GM03348 (cell line): ENCODE measurements around the gene ZBTB11.
"Not testable (repeated sequence)": the region's sequence is repeated elsewhere in the genome, so short reads cannot be mapped to it uniquely, and the experiment has no call there.

Experiments used
- DNase-seq: peaks from one replicate; pipeline ENCODE4 v3.0.0; 2012; ENCODE audit warnings: low spot score

Gene ZBTB11

GRCh38 chr3:101690972-101691371, 14.0 kb upstream of the ZBTB11 start:
- no peak for DNase-seq

DNA sequence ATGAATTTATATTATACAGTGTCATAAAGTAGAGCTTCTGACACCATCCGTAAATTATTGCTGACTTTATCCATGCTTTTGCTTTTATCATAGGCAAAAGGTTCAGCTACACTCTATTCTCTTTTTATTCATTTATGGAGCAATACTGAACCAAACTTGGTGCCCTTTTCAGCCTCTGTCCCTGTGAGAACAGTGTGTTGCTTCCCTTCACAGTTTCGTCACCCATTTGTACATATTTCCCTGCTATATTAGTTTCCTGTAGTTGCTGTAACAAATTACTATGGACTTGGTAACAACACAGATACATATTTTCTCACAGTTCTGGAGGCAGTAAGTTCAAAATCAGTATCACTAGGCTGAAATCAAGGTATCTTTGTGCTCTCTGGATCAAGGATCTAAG, 12.4 kb upstream of the ZBTB11 start:
- no peak for DNase-seq

GRCh38 chr3:101687142-101687931, 10.4 kb upstream of the ZBTB11 start:
- DNase-seq = no peak

GRCh38 chr3:101685870-101686307, 9.0 kb upstream of the ZBTB11 start:
- DNase-seq = peak; percentile 5

- no peak for DNase-seq
Measured at GRCh38 chr3:101685050-101685400, 8.1 kb upstream of the ZBTB11 start.

GRCh38 chr3:101680466-101680865, 3.5 kb upstream of the ZBTB11 start:
- DNase-seq = no peak

DNA sequence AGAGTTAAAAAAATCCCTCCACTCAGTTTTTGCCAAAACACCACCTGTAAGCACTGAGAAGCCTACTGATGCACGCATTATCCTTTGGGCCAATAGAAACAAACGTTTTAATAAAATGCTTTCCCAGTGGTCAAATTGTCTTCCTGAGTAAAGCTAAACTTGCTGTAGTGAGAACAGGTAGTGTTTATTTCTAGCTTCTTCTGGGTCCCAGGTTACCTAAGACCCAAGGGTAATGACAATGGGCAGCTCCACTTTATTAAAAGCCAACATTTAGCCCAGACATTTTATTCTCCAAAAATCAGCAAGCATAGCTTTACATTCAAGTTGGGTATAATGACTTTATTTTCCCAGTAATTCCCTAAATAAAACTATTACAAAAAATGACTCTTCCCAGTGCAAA, 1.9 kb upstream of the ZBTB11 start:
- DNase-seq = not testable (repeated sequence)

DNA sequence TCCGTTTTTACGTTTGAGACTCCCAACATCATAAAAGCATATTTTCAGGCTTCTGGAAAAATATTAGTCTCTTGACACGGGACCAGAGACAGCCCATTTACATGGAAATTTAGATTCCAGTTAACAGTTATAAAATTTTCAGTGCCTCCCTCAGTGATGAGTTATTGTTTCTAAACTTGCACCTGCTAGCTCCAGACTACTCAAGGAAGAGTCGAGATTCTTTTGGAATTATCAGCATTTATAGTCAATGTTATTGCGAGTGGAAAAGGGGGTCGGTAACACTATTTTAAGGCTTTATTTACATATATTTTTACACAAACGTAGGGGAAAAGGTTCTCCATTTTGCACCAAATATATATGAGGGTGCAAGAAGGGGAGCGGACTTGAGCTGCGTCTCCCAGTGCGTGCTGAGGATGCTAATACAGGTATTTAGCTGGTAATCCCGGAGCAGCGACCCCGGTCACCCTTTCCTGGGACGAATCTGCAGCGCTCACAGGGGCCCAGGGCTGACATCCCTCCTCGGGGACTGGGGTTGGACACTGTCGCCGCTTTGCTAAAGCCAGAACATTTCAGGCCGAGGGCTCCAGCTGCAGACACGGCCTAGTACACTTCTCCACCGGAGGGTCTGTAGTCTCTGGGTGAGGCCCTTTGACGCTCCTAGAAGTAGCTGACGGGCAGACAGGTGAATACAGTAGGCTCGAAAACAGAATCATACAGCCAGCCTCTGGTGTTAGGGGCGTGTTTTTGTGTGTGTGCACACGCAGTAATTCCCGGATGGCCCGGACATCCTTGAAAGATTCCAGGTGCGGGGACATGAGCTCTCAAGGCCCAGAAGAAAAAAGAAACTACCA, 729 bp upstream of the ZBTB11 start:
- DNase-seq = no peak

- DNase-seq = peak; percentile 98
Measured at GRCh38 chr3:101676216-101676764, 642 bp downstream of the ZBTB11 start.

DNA sequence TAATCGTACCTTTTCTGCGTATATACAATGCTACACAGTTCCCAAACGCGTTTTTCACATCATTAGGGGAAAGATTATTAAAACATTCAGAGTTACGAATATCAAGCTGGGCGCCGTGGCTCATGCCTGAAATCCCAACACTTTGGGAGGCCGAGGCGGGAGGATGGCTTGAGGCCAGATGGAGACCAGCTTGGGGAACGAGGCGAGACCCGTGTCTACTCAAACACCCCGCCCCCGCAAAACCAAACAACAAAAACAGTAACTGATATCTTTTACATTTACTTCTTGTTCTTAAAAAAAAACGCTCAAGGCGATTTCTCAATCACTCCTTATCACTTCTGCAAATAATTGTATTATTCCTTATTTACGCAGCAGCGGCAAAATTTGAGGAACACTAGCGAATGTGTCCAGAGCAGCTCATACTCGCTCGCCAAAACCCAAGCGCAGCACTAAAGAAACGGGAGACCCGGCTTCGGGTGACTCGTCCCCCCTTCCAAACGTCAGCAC, 1.2 kb downstream of the ZBTB11 start:
- no peak for DNase-seq

- no peak for DNase-seq
Measured at GRCh38 chr3:101674518-101674917, 2.4 kb downstream of the ZBTB11 start.

DNA sequence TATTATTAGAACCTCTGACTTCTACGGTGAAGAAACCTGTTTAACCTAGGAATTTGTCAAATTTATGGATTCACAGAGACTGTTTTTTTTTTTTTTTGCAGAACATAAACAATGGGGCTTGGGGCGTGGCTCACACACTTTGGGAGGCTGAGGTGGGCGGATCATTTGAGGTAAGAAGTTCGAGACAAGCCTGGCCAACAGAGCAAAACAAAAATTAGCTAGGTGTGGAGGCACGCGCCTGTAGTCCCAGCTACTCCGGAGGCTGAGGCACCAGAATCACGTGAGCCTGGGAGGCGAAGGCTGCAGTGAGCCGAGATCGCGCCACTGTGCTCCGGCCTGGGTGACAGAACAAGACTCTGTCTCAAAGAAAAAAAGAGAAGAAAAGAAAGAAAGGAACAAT, 3.0 kb downstream of the ZBTB11 start:
- DNase-seq = no peak

DNA sequence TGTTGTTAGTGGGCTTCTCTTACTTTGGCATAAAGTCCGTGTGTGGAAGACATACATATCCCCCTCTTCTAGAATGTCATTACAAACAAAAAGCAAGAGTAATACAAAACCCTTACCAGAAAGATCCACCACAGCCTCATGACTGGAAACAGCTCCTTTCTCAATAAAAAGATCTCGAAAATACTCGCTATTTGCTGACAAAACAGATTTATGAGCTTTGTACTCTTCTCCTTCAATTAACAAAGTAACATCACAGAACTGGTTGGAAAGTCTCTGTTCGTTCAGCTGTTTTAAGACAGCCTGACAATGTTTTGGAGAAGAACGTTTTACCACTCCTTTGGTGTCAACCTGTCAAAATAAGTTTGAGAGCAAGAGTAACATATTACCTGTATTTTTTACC, 5.9 kb downstream of the ZBTB11 start:
- DNase-seq = no peak

- no peak for DNase-seq
Measured at GRCh38 chr3:101667844-101668243, 9.1 kb downstream of the ZBTB11 start.

DNA sequence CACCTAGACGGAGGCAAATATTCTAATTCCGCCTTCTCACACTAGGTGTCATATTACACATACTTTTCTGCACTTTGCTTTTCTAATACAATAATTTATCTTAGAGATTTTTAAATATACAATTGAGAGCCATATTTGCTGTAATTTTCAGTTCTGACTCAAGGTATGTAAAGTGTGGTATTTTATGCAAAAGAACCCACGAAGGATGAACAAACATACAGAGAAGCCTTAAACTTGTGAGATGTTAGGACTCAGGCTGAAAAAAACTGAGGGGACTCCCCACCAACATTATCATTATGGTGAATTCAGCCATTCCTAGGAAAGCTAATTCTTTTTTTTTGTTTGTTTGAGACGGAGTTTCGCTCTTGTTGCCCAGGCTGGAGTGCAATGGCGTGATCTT, 9.6 kb downstream of the ZBTB11 start:
- no peak for DNase-seq

DNA sequence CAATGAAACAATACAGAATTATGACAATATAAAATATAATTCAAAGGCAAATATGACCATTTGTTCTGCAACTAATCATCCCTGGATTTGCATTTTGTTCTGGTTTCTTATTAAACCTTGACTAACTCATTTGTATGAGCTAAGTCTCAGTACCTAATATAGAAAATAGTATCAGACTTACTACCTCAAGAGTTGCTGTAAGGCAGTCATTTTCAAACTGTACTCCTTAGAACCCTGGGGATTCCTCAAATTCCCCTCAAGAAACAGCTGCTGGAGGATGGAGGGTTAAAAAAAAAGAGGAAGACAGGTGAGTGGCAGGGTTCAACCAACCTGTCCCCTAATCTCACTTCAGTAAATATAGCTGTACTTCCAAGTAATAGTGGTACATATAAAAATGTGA, 11.1 kb downstream of the ZBTB11 start:
- DNase-seq = no peak

GRCh38 chr3:101665357-101665756, 11.6 kb downstream of the ZBTB11 start:
- no peak for DNase-seq

DNA sequence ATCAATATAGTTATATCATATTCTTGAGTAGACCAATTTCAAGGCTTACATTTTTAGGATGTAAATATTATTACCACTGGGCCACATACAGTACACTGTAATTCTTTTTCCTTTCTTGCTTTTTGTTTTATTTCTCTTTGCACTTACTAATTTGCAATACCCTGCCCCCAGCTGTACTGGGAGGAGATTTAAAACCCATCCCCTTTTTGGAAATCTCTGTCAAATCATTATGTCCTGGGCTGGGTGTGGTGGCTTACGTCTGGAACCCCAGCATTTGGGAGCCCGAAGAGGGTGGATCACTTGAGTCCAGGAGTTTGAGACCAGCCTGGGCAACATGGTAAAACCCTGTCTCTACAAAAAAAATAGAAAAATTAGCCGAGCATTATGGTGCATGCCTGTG, 16.2 kb downstream of the ZBTB11 start:
- DNase-seq = no peak

- DNase-seq = no peak
Measured at GRCh38 chr3:101656651-101657050, 20.3 kb downstream of the ZBTB11 start.

GRCh38 chr3:101646726-101647125, 30.2 kb downstream of the ZBTB11 start:
- DNase-seq = no peak

DNA sequence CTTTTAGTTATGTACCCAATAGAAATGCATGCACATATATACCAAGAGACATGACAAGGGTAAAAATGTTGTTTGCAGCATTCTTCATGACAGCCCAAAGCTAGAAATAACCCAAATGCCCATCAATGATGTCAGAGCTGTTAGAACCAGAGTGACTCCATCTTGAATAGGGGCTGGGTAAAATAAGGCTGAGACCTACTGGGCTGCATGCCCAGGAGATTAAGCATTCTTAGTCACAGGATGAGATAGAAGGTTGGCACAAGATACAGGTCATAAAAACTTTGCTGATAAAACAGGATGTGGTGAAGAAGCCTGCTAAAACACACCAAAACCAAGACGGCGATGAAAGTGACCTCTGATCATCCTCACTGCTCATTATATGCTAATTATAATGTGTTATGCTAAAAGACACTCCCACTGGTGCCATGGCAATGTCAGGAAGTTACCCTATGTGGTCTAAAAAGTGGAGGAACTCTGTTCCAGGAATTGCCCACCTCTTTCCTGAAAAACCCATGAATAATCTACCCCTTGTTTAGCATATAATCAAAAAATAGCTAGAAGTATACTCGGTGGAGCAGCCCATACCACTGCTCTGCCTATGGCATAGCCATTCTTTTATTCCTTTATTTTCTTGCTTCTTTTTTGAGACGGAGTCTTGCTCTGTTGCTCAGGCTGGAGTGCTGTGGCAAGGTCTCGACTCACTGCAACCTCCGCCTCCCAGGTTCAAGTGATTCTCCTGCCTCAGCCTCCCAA, 32.9 kb downstream of the ZBTB11 start:
- DNase-seq = no peak
